HG03460 (cell line): ENCODE data around the gene SLIT3.

Experiments
- ATAC-seq: cut with Tn5 transposase; IDR thresholded peaks from one replicate; pipeline ENCODE4 v1.9.1; 2021; ENCODE audit not compliant: unreplicated experiment

Gene SLIT3

GRCh38 chr5:168788107-168788506 is 512.8 kb downstream of the SLIT3 start:
- ATAC-seq: no peak

- no peak for ATAC-seq
Measured at GRCh38 chr5:168786147-168786546, 514.8 kb downstream of the SLIT3 start.

- ATAC-seq: no peak
Measured at GRCh38 chr5:168784454-168784853, 516.5 kb downstream of the SLIT3 start.

GRCh38 chr5:168781941-168782571 is 518.9 kb downstream of the SLIT3 start:
- no peak for ATAC-seq

GRCh38 chr5:168780888-168781287 is 520.1 kb downstream of the SLIT3 start:
- ATAC-seq: no peak

GRCh38 chr5:168779333-168779732 is 521.6 kb downstream of the SLIT3 start:
- ATAC-seq: no peak

GRCh38 chr5:168778536-168778935 is 522.4 kb downstream of the SLIT3 start:
- ATAC-seq: no peak

GRCh38 chr5:168777651-168778050 is 523.3 kb downstream of the SLIT3 start:
- no peak for ATAC-seq

GRCh38 chr5:168776070-168776469 is 524.9 kb downstream of the SLIT3 start:
- ATAC-seq: no peak

GRCh38 chr5:168773226-168773625 is 527.7 kb downstream of the SLIT3 start:
- ATAC-seq: no peak

GRCh38 chr5:168772316-168772961 is 528.5 kb downstream of the SLIT3 start:
- ATAC-seq: no peak

- no peak for ATAC-seq
Measured at GRCh38 chr5:168771678-168772077, 529.3 kb downstream of the SLIT3 start.

- ATAC-seq: no peak
Measured at GRCh38 chr5:168770996-168771395, 529.9 kb downstream of the SLIT3 start.

GRCh38 chr5:168770036-168770498 is 530.9 kb downstream of the SLIT3 start:
- ATAC-seq: no peak

- no peak for ATAC-seq
Measured at GRCh38 chr5:168768172-168768571, 532.8 kb downstream of the SLIT3 start.

- ATAC-seq: no peak
Measured at GRCh38 chr5:168766426-168766700, 534.6 kb downstream of the SLIT3 start.

GRCh38 chr5:168765551-168766425 is 535.2 kb downstream of the SLIT3 start:
- no peak for ATAC-seq

GRCh38 chr5:168765086-168765550 is 535.8 kb downstream of the SLIT3 start:
- no peak for ATAC-seq

GRCh38 chr5:168756453-168757391 is 544.2 kb downstream of the SLIT3 start:
- ATAC-seq: no peak

- no peak for ATAC-seq
Measured at GRCh38 chr5:168755548-168756093, 545.3 kb downstream of the SLIT3 start.
